Thoracic aorta (tissue), 2 donors: ENCODE data around the gene PINK1. TPM values are rescaled to one million over a fixed set of nuclear protein-coding genes. Genes with fewer than 3 reads are reported as not detected.

Source experiments
- ATAC-seq: fragments of 150-250 bp; one replicate; pipeline ENCODE4 v1.8.0; 2017; ENCODE audit warnings: low read depth; ENCODE audit not compliant: insufficient number of reproducible peaks, low FRiP score
- DNase-seq: peaks from one replicate; pipeline ENCODE4 v3.0.0-alpha.2; 2020; ENCODE audit warnings: low spot score
- H3K27ac ChIP-seq, 2 donors: fragments of 200-600 bp; sonication (generic); 1 replicate in 1 of 2; 2 replicates in 1 of 2; pipeline ENCODE4 v1.5.1; 2016; ENCODE audit warnings: mild to moderate bottlenecking in 2 of 2, moderate library complexity in 2 of 2
- H3K27me3 ChIP-seq: fragments of 200-600 bp; sonication (generic); replicated peaks from 2 replicates; pipeline ENCODE4 v1.6.0; 2016; ENCODE audit warnings: mild to moderate bottlenecking; ENCODE audit not compliant: insufficient read depth
- H3K36me3 ChIP-seq: fragments of 200-600 bp; sonication (generic); one replicate; pipeline ENCODE4 v1.5.1; 2016
- H3K4me1 ChIP-seq, 2 donors: fragments of 200-600 bp; sonication (generic); 1 replicate in 1 of 2; 2 replicates in 1 of 2; pipeline versions ENCODE4 v1.5.1 to v1.6.0; 2016; ENCODE audit warnings: low read depth in 2 of 2, mild to moderate bottlenecking in 1 of 2; ENCODE audit not compliant: control insufficient read depth in 1 of 2
- H3K4me3 ChIP-seq: fragments of 200-600 bp; sonication (generic); 2 replicates; pipeline ENCODE4 v1.5.1; 2016; ENCODE audit warnings: mild to moderate bottlenecking
- H3K9me3 ChIP-seq: fragments of 200-600 bp; sonication (generic); 2 replicates; pipeline ENCODE4 v1.5.1; 2016
- total RNA-seq, 2 donors: library from RNA; depleted of rRNA; stranded (reverse); fragments of >200 nt; gene quantifications; one replicate each; pipeline versions ENCODE4 v1.1.0 to v1.2.3, GENCODE V29; 2016
- TF ChIP-seq, protein P1 (sequence below): fragments of 200-600 bp; sonication (generic); IDR thresholded peaks from one replicate; pipeline ENCODE4 v1.5.1; 2019; ENCODE audit warnings: antibody characterized with exemption

PINK1 gene
- total RNA-seq, 2 donors from 2014 or later, result 88.4 to 140 TPM

- no peaks in the 10 kb centered on the region for H3K27me3 ChIP-seq
- peaks cover 51% of the 10 kb centered on the region for H3K36me3 ChIP-seq
- ATAC-seq (no peak), DNase-seq (no peak)
- H3K27ac ChIP-seq, result no peak overlapping the region
- no peak overlapping the region for H3K4me3 ChIP-seq
- TF ChIP-seq, protein P1, sequence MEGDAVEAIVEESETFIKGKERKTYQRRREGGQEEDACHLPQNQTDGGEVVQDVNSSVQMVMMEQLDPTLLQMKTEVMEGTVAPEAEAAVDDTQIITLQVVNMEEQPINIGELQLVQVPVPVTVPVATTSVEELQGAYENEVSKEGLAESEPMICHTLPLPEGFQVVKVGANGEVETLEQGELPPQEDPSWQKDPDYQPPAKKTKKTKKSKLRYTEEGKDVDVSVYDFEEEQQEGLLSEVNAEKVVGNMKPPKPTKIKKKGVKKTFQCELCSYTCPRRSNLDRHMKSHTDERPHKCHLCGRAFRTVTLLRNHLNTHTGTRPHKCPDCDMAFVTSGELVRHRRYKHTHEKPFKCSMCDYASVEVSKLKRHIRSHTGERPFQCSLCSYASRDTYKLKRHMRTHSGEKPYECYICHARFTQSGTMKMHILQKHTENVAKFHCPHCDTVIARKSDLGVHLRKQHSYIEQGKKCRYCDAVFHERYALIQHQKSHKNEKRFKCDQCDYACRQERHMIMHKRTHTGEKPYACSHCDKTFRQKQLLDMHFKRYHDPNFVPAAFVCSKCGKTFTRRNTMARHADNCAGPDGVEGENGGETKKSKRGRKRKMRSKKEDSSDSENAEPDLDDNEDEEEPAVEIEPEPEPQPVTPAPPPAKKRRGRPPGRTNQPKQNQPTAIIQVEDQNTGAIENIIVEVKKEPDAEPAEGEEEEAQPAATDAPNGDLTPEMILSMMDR, result no peak
- no peaks in the 10 kb centered on the region for H3K9me3 ChIP-seq
- no peaks in the 10 kb centered on the region for H3K4me1 ChIP-seq
These were observed 11.2 kb downstream of the PINK1 start for GRCh38 chr1:20644416-20644815.

DNA sequence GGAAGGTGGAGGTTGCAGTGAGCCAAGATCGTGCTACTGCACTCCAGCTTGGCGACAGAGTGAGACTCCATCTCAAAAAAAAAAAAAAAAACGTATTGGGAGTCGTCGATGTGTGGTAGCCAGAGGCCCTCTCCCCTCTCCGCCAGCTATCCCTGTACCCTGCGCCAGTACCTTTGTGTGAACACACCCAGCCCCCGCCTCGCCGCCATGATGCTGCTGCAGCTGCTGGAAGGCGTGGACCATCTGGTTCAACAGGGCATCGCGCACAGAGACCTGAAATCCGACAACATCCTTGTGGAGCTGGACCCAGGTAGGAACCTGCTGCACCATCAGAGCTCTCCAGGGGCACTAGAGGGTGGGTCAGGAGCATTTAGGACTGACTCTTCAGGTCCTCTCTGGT lies 12.2 kb downstream of the PINK1 start:
- H3K36me3 ChIP-seq, result peaks cover 46% of the 10 kb centered on the region
- DNase-seq (no peak), ATAC-seq (no peak)
- TF ChIP-seq, protein P1, result no peak
- H3K27me3 ChIP-seq, result no peaks in the 10 kb centered on the region
- H3K27ac ChIP-seq, result no peak overlapping the region
- H3K4me3 ChIP-seq, result no peak overlapping the region
- H3K9me3 ChIP-seq, result no peaks in the 10 kb centered on the region
- H3K4me1 ChIP-seq, result no peaks in the 10 kb centered on the region

DNA sequence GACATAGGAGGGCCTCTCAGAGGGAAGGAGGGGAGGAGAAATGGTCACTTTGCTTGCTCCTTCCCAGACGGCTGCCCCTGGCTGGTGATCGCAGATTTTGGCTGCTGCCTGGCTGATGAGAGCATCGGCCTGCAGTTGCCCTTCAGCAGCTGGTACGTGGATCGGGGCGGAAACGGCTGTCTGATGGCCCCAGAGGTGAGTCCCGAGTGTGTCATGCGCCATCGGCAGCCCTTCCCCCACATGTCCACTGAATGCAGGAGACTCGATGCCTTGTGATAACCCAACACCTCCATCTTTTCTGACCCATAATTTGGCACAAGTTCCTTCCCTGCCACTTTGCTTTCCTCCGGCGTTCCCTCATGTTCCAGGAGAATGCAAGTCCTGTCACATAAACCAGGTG lies 15.2 kb downstream of the PINK1 start:
- ATAC-seq (no peak), DNase-seq (no peak)
- H3K27me3 ChIP-seq, result no peaks in the 10 kb centered on the region
- TF ChIP-seq, protein P1, result no peak
- H3K4me1 ChIP-seq, result no peaks in the 10 kb centered on the region
- H3K9me3 ChIP-seq, result no peaks in the 10 kb centered on the region
- H3K4me3 ChIP-seq, result no peak overlapping the region
- no peak overlapping the region for H3K27ac ChIP-seq
- H3K36me3 ChIP-seq, result peaks cover 59% of the 10 kb centered on the region

DNA sequence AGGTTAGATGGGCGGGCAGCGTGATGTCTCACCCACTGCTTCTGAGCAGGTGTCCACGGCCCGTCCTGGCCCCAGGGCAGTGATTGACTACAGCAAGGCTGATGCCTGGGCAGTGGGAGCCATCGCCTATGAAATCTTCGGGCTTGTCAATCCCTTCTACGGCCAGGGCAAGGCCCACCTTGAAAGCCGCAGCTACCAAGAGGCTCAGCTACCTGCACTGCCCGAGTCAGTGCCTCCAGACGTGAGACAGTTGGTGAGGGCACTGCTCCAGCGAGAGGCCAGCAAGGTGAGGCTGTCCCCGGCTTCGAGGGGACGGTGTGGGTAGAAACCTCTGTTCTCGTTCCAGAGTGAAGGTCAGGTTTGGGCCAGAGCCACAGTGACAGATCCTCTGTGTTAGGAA lies 15.7 kb downstream of the PINK1 start:
- H3K27ac ChIP-seq, result no peak overlapping the region
- TF ChIP-seq, protein P1, result no peak
- H3K27me3 ChIP-seq, result no peaks in the 10 kb centered on the region
- DNase-seq (no peak), ATAC-seq (no peak)
- H3K4me3 ChIP-seq, result no peak overlapping the region
- H3K36me3 ChIP-seq, result peaks cover 61% of the 10 kb centered on the region
- no peaks in the 10 kb centered on the region for H3K9me3 ChIP-seq
- H3K4me1 ChIP-seq, result no peaks in the 10 kb centered on the region

DNA sequence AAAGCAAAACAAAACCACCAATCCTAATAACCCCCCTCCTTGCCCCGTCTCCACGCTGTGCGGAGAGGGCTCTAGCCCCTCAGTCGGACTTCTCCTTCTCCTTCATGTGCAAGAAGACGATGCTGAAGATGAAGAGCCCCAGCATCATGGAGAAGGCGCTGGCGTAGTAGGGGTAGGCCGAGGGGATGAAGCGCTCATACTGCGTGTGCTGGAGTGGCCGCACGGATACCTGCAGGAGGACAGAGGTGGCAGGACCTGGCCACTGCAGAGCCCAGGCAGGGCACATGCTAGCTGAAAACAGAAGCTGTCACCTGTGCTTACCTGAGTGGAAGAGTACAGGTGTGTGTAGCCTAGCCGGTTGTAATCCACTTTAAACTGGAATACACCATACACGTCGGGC lies 19.0 kb downstream of the PINK1 start:
- TF ChIP-seq, protein P1, result no peak
- no peak for DNase-seq
- Histone ChIP-seq H3K4me1 (no peaks in the 10 kb centered on the region), H3K27ac (no peak overlapping the region), H3K4me3 (no peak overlapping the region), H3K36me3 (peaks cover 66% of the 10 kb centered on the region), H3K27me3 (no peaks in the 10 kb centered on the region), H3K9me3 (no peaks in the 10 kb centered on the region)
- no peak for ATAC-seq
